ENCODE data around the gene ZNF117.
"Not testable (repeated sequence)": the region's sequence is repeated elsewhere in the genome, so short reads cannot be mapped to it uniquely, and the experiment has no call there.

- TF ChIP-seq CTCF, POLR2A (IDR thresholded peaks at IDR 0.05): not testable (repeated sequence)
Observed at GRCh38 chr7:65020978-65021377, 30.1 kb upstream of the ZNF117 start.

Data from testis (tissue), 2 donors.